ENCODE results near the gene TTBK2.

The TTBK2 gene

DNA sequence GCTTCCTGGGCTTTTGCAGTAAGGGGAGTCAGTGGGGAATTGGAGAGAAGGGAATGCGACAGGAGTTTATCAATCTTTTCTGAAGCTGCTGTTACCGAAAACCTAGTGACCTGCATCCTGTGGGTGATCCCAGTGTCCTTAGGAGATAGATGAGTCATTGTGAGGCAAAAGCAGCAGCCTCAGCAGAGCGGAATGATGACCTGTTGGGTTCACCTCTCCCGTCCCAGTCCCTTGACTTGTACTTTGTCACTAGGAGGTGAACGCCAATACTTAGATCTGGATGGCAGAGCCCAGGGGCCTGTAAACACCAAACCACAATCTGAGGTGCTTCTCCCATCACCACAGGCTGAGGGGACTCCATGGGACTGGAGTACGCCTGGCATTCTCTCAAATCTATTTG lies 201.5 kb downstream of the TTBK2 start:
- no peak for DNase-seq (ENCODE audit: low spot score)
- TF ChIP-seq, protein P1, sequence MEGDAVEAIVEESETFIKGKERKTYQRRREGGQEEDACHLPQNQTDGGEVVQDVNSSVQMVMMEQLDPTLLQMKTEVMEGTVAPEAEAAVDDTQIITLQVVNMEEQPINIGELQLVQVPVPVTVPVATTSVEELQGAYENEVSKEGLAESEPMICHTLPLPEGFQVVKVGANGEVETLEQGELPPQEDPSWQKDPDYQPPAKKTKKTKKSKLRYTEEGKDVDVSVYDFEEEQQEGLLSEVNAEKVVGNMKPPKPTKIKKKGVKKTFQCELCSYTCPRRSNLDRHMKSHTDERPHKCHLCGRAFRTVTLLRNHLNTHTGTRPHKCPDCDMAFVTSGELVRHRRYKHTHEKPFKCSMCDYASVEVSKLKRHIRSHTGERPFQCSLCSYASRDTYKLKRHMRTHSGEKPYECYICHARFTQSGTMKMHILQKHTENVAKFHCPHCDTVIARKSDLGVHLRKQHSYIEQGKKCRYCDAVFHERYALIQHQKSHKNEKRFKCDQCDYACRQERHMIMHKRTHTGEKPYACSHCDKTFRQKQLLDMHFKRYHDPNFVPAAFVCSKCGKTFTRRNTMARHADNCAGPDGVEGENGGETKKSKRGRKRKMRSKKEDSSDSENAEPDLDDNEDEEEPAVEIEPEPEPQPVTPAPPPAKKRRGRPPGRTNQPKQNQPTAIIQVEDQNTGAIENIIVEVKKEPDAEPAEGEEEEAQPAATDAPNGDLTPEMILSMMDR (IDR thresholded peaks at IDR 0.05; ENCODE audit: extremely low read depth, missing control alignments), result no peak

DNA sequence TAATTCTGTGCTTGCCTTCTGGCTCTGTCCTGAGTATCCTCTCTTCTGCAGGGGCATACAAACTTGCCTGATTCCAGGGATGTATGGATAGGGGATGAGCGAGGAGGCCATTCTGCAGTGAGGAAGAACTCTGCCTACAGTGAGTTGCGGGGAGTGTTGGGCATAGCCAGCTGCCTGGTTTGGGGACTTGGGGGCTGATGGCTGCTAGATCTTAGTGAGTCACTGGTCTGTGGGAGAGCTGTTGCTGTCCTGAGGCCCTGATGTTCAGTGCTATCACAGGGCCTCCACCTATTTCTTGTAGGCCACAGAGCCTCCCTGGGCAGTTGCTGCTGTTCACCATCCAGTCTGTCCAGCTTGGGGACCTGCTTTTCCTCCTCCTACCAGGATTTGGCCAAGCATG lies 204.0 kb downstream of the TTBK2 start:
- TF ChIP-seq, protein P1 (IDR thresholded peaks at IDR 0.05; ENCODE audit: extremely low read depth, missing control alignments), result no peak
- DNase-seq (ENCODE audit: low spot score), result no peak

DNA sequence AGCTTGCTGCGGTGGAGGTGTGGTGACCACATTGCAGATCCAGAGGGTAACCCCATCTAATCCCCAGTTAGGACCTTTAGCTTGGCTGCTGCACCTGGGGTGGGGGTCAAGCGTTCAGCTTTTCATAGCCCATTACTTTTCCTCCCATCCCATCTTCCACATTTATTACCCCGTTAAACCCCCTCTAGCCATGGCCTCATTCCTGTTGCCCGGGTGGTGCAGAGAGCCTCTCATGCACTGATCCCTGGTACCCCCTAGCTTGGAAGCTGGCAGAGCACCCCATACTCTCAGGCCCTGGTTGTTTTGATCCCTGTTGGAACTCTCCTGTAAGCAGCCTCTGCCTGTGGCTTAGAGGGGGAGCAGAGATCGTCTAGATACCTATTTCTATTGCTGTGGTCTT lies 204.5 kb downstream of the TTBK2 start:
- TF ChIP-seq, protein P1 (IDR thresholded peaks at IDR 0.05; ENCODE audit: extremely low read depth, missing control alignments), result no peak

DNA sequence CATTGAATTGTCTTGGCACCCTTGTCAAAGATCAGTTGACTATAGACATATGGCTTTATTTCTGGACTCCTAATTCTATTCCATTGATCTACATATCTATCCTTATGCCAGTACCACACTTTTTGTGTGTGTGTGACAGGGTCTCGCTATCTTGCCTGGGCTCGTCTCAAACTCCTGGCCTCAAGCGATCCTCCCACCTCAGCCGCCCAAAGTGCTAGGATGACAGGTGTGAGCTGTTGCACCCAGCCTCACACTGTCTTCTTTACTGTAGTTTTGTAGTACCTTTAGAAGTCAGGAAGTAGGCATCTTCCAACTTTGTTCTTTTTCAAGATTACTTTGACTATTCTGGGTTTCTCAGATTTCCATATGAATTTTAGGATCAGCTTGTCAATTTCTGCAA lies 208.0 kb downstream of the TTBK2 start:
- TF ChIP-seq, protein P1 (IDR thresholded peaks at IDR 0.05; ENCODE audit: extremely low read depth, missing control alignments), result no peak
- no peak for DNase-seq (ENCODE audit: low spot score)

More for the DNA sequence above, 204.5 kb downstream of the TTBK2 start:
- DNase-seq (ENCODE audit: low spot score), result no peak

DNA sequence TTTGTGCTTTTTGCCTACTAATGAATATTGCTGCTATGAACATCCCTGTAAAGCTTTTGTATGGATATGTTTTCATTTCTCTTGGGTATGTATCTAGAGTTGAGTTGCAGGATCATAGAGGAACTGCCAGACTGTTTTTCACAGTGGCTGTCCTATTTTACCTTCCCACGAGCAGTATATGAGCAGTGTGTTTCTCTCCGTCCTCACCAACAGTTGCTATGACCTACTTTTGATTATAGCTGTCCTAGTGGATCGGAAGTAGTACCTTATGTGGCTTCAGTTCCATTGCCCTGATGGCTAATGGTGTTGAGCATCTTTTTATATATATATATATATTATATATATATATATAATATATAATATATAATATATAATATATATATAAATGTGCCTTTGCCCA lies 208.8 kb downstream of the TTBK2 start:
- no peak for DNase-seq (ENCODE audit: low spot score)
- TF ChIP-seq, protein P1 (IDR thresholded peaks at IDR 0.05; ENCODE audit: extremely low read depth, missing control alignments), result no peak

DNA sequence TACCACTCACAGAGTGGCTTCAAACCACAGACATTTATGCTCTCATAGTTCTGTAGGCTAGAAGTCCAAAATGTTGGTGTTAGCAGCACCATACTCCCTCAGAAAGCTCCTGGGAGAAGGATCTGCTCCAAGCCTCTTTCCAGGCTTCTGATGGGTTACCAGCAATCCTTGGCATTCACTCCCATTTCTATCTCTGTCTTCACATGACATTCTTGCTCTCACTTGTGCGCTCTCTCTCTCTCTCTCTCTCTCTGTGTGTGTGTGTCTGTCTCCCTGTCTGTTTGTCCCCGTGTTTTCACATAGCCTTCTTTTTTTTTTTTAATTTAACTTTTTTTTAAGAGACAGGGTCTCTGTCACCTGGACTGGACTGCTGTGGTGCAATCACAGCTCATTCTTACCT lies 209.9 kb downstream of the TTBK2 start:
- no peak for DNase-seq (ENCODE audit: low spot score)

DNA sequence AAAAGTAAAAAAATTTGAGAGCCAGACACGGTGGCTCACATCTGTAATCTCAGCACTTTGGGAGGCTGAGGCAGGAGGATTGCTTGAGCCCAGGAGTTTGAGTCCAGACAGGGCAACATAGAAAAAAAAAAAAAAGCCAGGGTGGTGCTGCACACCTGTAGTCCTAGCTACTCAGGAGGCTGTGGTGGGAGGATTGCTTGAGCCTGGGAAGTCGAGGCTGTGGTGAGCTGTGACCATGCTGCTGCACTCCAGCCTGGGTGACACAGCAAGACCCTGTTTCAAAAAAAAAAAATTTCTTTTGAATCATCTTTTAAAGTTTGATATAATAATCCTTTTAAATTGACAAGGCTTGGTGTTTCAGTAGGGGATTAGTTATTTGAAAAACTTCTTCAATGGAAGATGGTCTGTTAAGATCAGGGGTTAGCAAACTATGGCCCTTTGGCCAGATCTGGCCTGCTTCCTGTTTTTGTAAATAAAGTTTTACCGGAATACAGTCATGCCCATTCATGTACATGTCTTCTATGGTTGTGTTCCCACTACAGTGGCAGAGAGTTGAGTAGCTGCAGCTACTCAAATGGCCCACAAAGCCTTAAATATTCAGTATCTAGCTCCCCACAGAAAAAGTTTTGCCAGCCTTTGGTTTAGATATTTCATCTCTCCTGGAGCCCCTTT lies 212.6 kb downstream of the TTBK2 start:
- no peak for DNase-seq (ENCODE audit: low spot score)
- TF ChIP-seq, protein P1 (IDR thresholded peaks at IDR 0.05; ENCODE audit: extremely low read depth, missing control alignments), result no peak

More for the DNA sequence above, 209.9 kb downstream of the TTBK2 start:
- TF ChIP-seq, protein P1 (IDR thresholded peaks at IDR 0.05; ENCODE audit: extremely low read depth, missing control alignments), result no peak
